ENCODE results near the gene TIMP2. TPM values are rescaled to one million over a fixed set of nuclear protein-coding genes. Genes with fewer than 3 reads are reported as not detected.
A peak's percentile ranks its signal among the peaks of the same experiment; 100 is the strongest.

Gene TIMP2
- total and polyA plus RNA-seq, 2 of the 13 experiments (the other 11 are each of a cell fraction or from before 2014, with no cell fraction given) = 3.8 to 8.5 TPM

GRCh38 chr17:78862073-78863023 lies 62.8 kb downstream of the TIMP2 start:
- FAIRE-seq (no peak), ATAC-seq (peak; percentile 22; the same call in 1 of the 3 replicates), DNase-seq (ENCODE audit: low spot score) (peak; percentile 62)
- 84% methylated on average over 17 of the region's 17 CpGs for WGBS (ENCODE audit: low lambda C conversion rate)
- in situ Hi-C loops (cut with HindIII; ENCODE audit: extremely low pct_ligation_motif_present, low pct_unique_long_range_greater_than_20kb) = no loop called here
- no peak overlapping the region for H3K27ac ChIP-seq (ENCODE audit: extremely low read length, insufficient read depth, low read length)
- no peaks in the 10 kb centered on the region for H4K20me1 ChIP-seq (ENCODE audit: insufficient read depth, low read length)
- H3K4me3 ChIP-seq (replicated peaks in 1 of 3; ENCODE audit: insufficient read depth in 1 of 3, low read depth in 2 of 3, low read length in 3 of 3) = no peak overlapping the region
- no TSS peak for BruUV-seq (replicated peaks)
- intact Hi-C loops (cut with micrococcal nuclease; ENCODE audit: unreplicated experiment) = no loop called here
- ChIA-PET POLR2A (interaction anchor here (0.8 to 1.3 kb wide), 2 partner anchors 74 to 117 kb away, joined by 3 read pairs; no protein-coding TSS in a partner anchor), CTCF (ENCODE audit: low intra/inter-chr PET ratio, low total read pairs) (no interaction called here)
- H3K27me3 ChIP-seq (ENCODE audit: control insufficient read depth in 1 of 2, insufficient read depth in 2 of 2, low read length in 2 of 2) = no peaks in the 10 kb centered on the region
- no peaks in the 10 kb centered on the region for H3K9me3 ChIP-seq (ENCODE audit: low read length)
- peaks cover 0 to under 1% of the 10 kb centered on the region in 2 experiments; a peak in 1 of 5 replicates for H3K36me3 ChIP-seq (replicated peaks in 1 of 2; ENCODE audit: control insufficient read depth in 1 of 2, insufficient read depth in 2 of 2, low read length in 2 of 2)
- H3K4me2 ChIP-seq (ENCODE audit: low read depth, low read length) = no peak overlapping the region
- no peak overlapping the region for H3K9ac ChIP-seq (ENCODE audit: insufficient read depth, low read depth, low read length)
- H3K4me1 ChIP-seq (ENCODE audit: insufficient read depth, low read length) = peaks cover 15% of the 10 kb centered on the region
- H2AFZ ChIP-seq (ENCODE audit: low read length) = no peak overlapping the region
- H3K79me2 ChIP-seq (ENCODE audit: insufficient read depth, low read length) = no peaks in the 10 kb centered on the region
- TF ChIP-seq ATF5 (CRISPR knock-in tag; IDR thresholded peaks at IDR 0.05; ENCODE audit: low read depth) (no peak), ZBTB38 (CRISPR knock-in tag; IDR thresholded peaks at IDR 0.05) (peak; percentile 87), ZBTB4 (CRISPR knock-in tag; IDR thresholded peaks at IDR 0.05; ENCODE audit: borderline replicate concordance) (no peak), MED1 (CRISPR knock-in tag; IDR thresholded peaks at IDR 0.05) (no peak), ZSCAN22 (CRISPR knock-in tag; IDR thresholded peaks at IDR 0.05) (no peak), ZFYVE20 (CRISPR knock-in tag; IDR thresholded peaks at IDR 0.05; ENCODE audit: borderline replicate concordance, low read depth) (no peak), NCOA1 (CRISPR knock-in tag; IDR thresholded peaks at IDR 0.05) (no peak), ZNF549 (CRISPR knock-in tag; IDR thresholded peaks at IDR 0.05) (no peak), PRPF4 (IDR thresholded peaks at IDR 0.05; ENCODE audit: low read depth, low read length, poor library complexity, severe bottlenecking) (peak; percentile 13), ZNF816 (CRISPR knock-in tag; IDR thresholded peaks at IDR 0.05; ENCODE audit: borderline replicate concordance) (0 out of 2 replicates have a peak, but pooled peaks have one; percentile 31), BRF2 (CRISPR knock-in tag; IDR thresholded peaks at IDR 0.05) (no peak), ZGPAT (CRISPR knock-in tag; IDR thresholded peaks at IDR 0.05) (peak; percentile 39; the same call in 1 of the 2 replicates), ZNF335 (CRISPR knock-in tag; IDR thresholded peaks at IDR 0.05) (0 out of 2 replicates have a peak, but pooled peaks have one; percentile 16), ZNF788 (CRISPR knock-in tag; IDR thresholded peaks at IDR 0.05; ENCODE audit: borderline replicate concordance) (no peak), ZMAT5 (CRISPR knock-in tag; IDR thresholded peaks at IDR 0.05; ENCODE audit: borderline replicate concordance, low read depth) (no peak)
